ENCODE results near the gene LSM14A.

- no peak for TF ChIP-seq CTCF (IDR thresholded peaks at IDR 0.05; ENCODE audit: insufficient read depth, low read length, poor library complexity, severe bottlenecking)
- TF ChIP-seq EZH2phosphoT487 (conservative IDR thresholded peaks at IDR 0.05; ENCODE audit: low read length), result no peak
Measured at GRCh38 chr19:34186205-34186604, 13.9 kb downstream of the LSM14A start.

All from SU-DHL-6 (cell line).